Osteocyte (in vitro differentiated cells): Measurements from ENCODE around the gene UBA3. TPM values are rescaled to one million over a fixed set of nuclear protein-coding genes. Genes with fewer than 3 reads are reported as not detected.

ENCODE experiments used
- DNase-seq: peaks from one replicate; pipeline ENCODE4 v3.0.0; 2021; ENCODE audit warnings: mixed read lengths; ENCODE audit not compliant: unreplicated experiment; ENCODE audit errors: extremely low spot score
- H3K27ac Mint-ChIP-seq: one replicate; pipeline ENCODE4 v1.8.0; 2021; ENCODE audit warnings: mild to moderate bottlenecking, mixed read lengths; ENCODE audit not compliant: unreplicated experiment
- H3K27me3 Mint-ChIP-seq: one replicate; pipeline ENCODE4 v1.8.0; 2021; ENCODE audit warnings: mixed read lengths; ENCODE audit not compliant: unreplicated experiment
- H3K36me3 Mint-ChIP-seq: one replicate; pipeline ENCODE4 v1.8.0; 2021; ENCODE audit warnings: mixed read lengths; ENCODE audit not compliant: unreplicated experiment
- H3K4me1 Mint-ChIP-seq: one replicate; pipeline ENCODE4 v1.8.0; 2021; ENCODE audit warnings: mixed read lengths; ENCODE audit not compliant: unreplicated experiment
- H3K4me3 Mint-ChIP-seq: one replicate; pipeline ENCODE4 v1.8.0; 2021; ENCODE audit warnings: mild to moderate bottlenecking, moderate library complexity, mixed read lengths; ENCODE audit not compliant: unreplicated experiment
- H3K9me3 Mint-ChIP-seq: one replicate; pipeline ENCODE4 v1.8.0; 2021; ENCODE audit warnings: mixed read lengths; ENCODE audit not compliant: unreplicated experiment
- CTCF ChIP-seq: fragments of 200-600 bp; sonication (generic); IDR thresholded peaks from 2 replicates; pipeline ENCODE4 v1.5.0; 2021; ENCODE audit warnings: antibody characterized with exemption, mild to moderate bottlenecking, moderate library complexity
- total RNA-seq: library from RNA; stranded (reverse); gene quantifications from 2 replicates; pipeline ENCODE4 v1.2.1, GENCODE V29; 2021

UBA3 gene
- total RNA-seq, 1 donor from 2014 or later: 75.0 TPM

DNA sequence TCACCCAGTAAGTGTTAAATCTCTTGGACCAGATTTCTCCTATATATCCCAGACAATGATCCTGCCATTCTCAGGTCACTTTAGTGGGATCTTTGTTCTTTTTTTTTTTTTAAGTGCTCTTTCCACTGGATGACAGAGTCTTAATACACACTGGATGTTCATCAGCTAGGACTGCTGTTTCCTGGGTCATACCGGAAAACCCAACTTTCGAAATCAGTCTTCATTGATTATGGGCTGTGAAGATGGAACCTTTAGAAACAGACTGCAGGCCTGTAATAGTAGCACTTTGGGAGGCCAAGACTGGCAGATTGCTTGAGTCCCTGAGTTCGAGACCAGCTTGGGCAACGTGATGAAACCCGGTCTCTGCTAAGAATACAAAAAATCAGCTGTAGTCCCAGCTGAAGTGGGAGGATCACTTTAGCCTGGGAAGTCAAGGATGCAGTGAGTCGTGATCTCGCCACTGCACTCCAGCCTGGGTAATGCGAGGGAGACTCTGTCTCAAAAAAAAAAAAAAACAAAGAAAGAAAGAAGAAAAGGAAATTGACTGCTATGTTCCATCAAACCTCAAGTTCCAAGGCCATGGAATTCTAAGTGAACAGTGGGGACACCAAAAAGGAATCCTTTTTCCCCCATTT is 69.0 kb downstream of the UBA3 start:
- Mint-ChIP-seq H3K36me3 (peaks cover 32% of the 10 kb centered on the region), H3K9me3 (no peaks in the 10 kb centered on the region), H3K4me3 (no peak overlapping the region), H3K27ac (no peak overlapping the region), H3K4me1 (peaks cover 32% of the 10 kb centered on the region), H3K27me3 (no peaks in the 10 kb centered on the region)
- no peak for DNase-seq
- TF ChIP-seq CTCF: no peak

DNA sequence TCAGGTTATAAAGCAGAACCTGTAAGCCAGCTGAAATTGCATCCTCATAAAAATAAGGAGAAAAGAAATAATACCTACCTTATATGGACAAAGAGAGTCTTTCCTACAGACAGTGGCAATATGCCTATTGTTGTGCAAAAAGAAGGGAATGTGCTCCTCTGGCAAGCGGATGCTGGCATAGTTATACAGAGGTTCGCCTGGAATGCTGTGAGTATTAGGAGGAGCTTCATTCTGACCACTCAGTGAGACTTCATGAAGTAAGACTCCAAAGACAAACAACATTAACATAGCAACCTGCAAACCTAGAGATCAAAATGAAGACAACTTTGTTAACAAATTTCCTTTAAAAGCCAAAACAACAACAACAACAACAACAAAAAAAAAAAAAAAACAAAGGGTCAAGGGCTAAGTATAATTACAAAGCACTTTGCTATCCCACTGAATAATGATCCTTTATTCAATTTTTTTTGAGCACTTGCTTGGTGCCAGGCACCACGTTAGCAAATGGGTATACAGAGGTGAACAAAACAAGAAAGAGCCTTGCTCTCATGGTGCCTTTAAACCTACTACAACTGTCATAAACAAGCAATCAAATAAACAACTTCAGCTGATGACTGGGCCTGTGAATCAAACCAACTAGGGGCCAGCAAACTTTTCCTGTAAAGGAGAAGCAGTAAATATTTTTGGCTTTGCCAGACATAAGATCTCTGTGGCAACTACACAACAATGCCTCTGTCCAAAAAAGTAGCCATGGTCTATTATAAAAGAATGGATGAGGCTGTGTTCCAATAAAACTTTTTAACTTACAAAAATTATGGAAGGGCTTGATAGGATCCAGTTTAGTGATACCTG is 70.4 kb downstream of the UBA3 start:
- H3K9me3 Mint-ChIP-seq: no peaks in the 10 kb centered on the region

DNA sequence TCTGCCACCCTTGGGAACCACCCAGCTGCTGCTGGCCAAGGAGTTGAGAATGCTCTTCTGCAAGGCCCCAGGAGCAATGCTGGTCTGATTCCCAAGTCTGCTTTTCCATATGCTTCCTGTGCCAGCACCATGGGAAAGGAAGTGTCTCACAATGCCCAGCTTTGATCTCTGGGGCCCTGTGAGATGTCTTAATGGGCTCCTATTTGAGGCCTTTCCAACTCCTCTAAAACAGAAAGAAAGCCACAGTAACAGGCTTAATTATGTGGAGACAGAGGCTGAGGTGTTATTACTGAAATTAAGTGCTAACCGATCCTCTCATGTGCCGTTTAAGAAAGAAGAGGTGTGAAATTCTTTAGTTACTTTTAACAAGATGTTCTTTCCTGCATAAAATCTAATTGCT is 71.2 kb downstream of the UBA3 start:
- no peak overlapping the region for H3K27ac Mint-ChIP-seq
- no peak overlapping the region for H3K4me3 Mint-ChIP-seq
- no peak for DNase-seq
- H3K4me1 Mint-ChIP-seq: peaks cover 24% of the 10 kb centered on the region
- H3K9me3 Mint-ChIP-seq: no peaks in the 10 kb centered on the region
- peaks cover 50% of the 10 kb centered on the region for H3K36me3 Mint-ChIP-seq
- TF ChIP-seq CTCF: no peak
- H3K27me3 Mint-ChIP-seq: no peaks in the 10 kb centered on the region

More for the DNA sequence above, 70.4 kb downstream of the UBA3 start:
- Mint-ChIP-seq H3K4me1 (peaks cover 32% of the 10 kb centered on the region), H3K36me3 (peaks cover 44% of the 10 kb centered on the region), H3K4me3 (no peak overlapping the region), H3K27me3 (no peaks in the 10 kb centered on the region), H3K27ac (no peak overlapping the region)
- DNase-seq: no peak
- no peak for TF ChIP-seq CTCF

GRCh38 chr3:69005791-69006482 is 74.2 kb downstream of the UBA3 start:
- Mint-ChIP-seq H3K36me3 (peaks cover 52% of the 10 kb centered on the region), H3K4me1 (peaks cover 8% of the 10 kb centered on the region), H3K9me3 (no peaks in the 10 kb centered on the region), H3K4me3 (no peak overlapping the region), H3K27ac (no peak overlapping the region), H3K27me3 (no peaks in the 10 kb centered on the region)
- no peak for DNase-seq
- TF ChIP-seq CTCF: no peak
